WERI-Rb-1 (cell line): Measurements from ENCODE around the gene TNNC2.

Experiments
- DNase-seq: peaks from one replicate; pipeline ENCODE4 v3.0.0-alpha.2; 2020
- H3K27ac ChIP-seq: fragments of 250-450 bp; sonication (Bioruptor Pico); 2 replicates; pipeline ENCODE4 v1.5.1; 2020; ENCODE audit warnings: mild to moderate bottlenecking, moderate library complexity
- H3K27me3 ChIP-seq: fragments of 250-450 bp; sonication (Bioruptor Pico); 2 replicates; pipeline ENCODE4 v1.5.1; 2021; ENCODE audit warnings: mild to moderate bottlenecking, low read depth, moderate library complexity; ENCODE audit not compliant: insufficient read depth, severe bottlenecking
- H3K36me3 ChIP-seq: fragments of 250-450 bp; sonication (Bioruptor Pico); 2 replicates; pipeline ENCODE4 v1.5.1; 2020; ENCODE audit warnings: mild to moderate bottlenecking, moderate library complexity
- H3K4me3 ChIP-seq: 2 replicates; pipeline ENCODE4 v1.5.1; 2011; ENCODE audit warnings: low read depth, mild to moderate bottlenecking, control low read depth, low read length
- H3K9me3 ChIP-seq: fragments of 250-450 bp; sonication (Bioruptor Pico); 2 replicates; pipeline ENCODE4 v1.5.1; 2021; ENCODE audit warnings: mild to moderate bottlenecking, moderate library complexity; ENCODE audit not compliant: severe bottlenecking
- CTCF ChIP-seq: IDR thresholded peaks from 2 replicates; pipeline ENCODE4 v1.5.1; 2011; ENCODE audit warnings: low read depth, mild to moderate bottlenecking, control low read depth, inconsistent platforms, low read length

Gene TNNC2

DNA sequence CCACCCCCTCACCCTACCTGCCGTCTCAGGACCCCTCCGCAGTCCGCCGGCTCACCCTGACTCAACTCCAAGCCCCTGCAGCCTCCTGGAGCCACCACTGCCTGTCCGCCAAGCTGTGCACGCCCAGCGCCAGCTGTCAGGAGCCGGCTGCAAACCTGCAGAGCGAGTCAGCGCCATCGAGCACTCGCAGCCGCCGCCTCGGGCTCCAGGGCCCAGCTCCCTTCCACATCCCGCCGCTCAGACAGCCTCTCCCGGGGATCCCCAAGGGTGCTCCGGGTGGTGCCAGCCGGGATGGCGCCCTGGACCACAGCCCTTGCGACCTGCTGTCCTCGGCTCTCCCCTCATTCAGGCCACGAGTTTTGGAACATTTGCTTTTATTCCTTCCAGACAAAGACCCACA, 4.3 kb downstream of the TNNC2 start:
- DNase-seq: peak; percentile 29
- Histone ChIP-seq H3K27me3 (no peaks in the 10 kb centered on the region), H3K4me3 (no peak overlapping the region)

GRCh38 chr20:45821947-45822346, 5.2 kb downstream of the TNNC2 start:
- Histone ChIP-seq H3K36me3 (peaks cover 5% of the 10 kb centered on the region), H3K27ac (no peak overlapping the region), H3K27me3 (no peaks in the 10 kb centered on the region), H3K9me3 (no peaks in the 10 kb centered on the region), H3K4me3 (no peak overlapping the region)
- DNase-seq: no peak
- TF ChIP-seq CTCF: no peak

More for the DNA sequence above, 4.3 kb downstream of the TNNC2 start:
- no peaks in the 10 kb centered on the region for H3K36me3 ChIP-seq
- no peaks in the 10 kb centered on the region for H3K9me3 ChIP-seq
- TF ChIP-seq CTCF: no peak
- no peak overlapping the region for H3K27ac ChIP-seq

DNA sequence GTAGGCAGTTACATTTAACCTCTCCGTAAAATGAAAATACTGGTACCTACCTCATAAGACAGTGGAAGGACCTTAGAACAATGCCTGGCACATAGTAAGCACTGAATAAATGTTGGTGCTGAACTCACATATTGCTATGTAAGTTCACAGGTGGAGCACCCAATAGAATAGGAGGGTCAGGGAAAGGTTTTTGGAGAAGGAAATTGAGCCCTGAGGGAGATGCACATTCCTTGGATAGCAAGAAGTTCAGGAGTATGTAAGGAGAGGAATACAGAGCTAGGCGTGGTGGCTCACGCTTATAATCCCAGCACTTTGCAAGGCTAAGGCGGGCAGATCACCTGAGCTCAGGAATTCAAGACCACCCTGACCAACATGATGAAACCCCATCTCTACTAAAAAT, 7.6 kb downstream of the TNNC2 start:
- no peaks in the 10 kb centered on the region for H3K9me3 ChIP-seq
- peaks cover 29% of the 10 kb centered on the region for H3K36me3 ChIP-seq
- H3K27me3 ChIP-seq: no peaks in the 10 kb centered on the region
- no peak overlapping the region for H3K4me3 ChIP-seq
- TF ChIP-seq CTCF: no peak
- no peak overlapping the region; the same call in 1 of the 2 replicates for H3K27ac ChIP-seq
- DNase-seq: no peak

- no peak overlapping the region for H3K27ac ChIP-seq
- no peaks in the 10 kb centered on the region for H3K9me3 ChIP-seq
- no peaks in the 10 kb centered on the region for H3K27me3 ChIP-seq
- H3K36me3 ChIP-seq: peaks cover 38% of the 10 kb centered on the region
- no peak for TF ChIP-seq CTCF
- no peak overlapping the region for H3K4me3 ChIP-seq
- DNase-seq: no peak
Measured at GRCh38 chr20:45818239-45818638, 8.9 kb downstream of the TNNC2 start.

- Histone ChIP-seq H3K27ac (no peak overlapping the region), H3K9me3 (no peaks in the 10 kb centered on the region), H3K36me3 (peaks cover 45% of the 10 kb centered on the region), H3K4me3 (no peak overlapping the region), H3K27me3 (no peaks in the 10 kb centered on the region)
- no peak for TF ChIP-seq CTCF
- no peak for DNase-seq
Measured at GRCh38 chr20:45817376-45818194, 9.5 kb downstream of the TNNC2 start.

- Histone ChIP-seq H3K36me3 (peaks cover 46% of the 10 kb centered on the region), H3K27ac (no peak overlapping the region)
Measured at GRCh38 chr20:45816951-45817350, 10.2 kb downstream of the TNNC2 start.

More at GRCh38 chr20:45816951-45817350, 10.2 kb downstream of the TNNC2 start:
- no peak for DNase-seq
- Histone ChIP-seq H3K9me3 (no peaks in the 10 kb centered on the region), H3K4me3 (no peak overlapping the region), H3K27me3 (no peaks in the 10 kb centered on the region)
- TF ChIP-seq CTCF: no peak
